22Rv1 (cell line): ENCODE data around the gene GALNT1.

Experiments used
- CTCF ChIP-seq: fragments of 450-650 bp; IDR thresholded peaks from 2 replicates; pipeline ENCODE4 v1.5.1; 2017; ENCODE audit warnings: mild to moderate bottlenecking
- ZFX ChIP-seq: fragments of 450-650 bp; IDR thresholded peaks from 2 replicates; pipeline ENCODE4 v1.6.1; 2017; ENCODE audit warnings: antibody characterized with exemption, borderline replicate concordance

- TF ChIP-seq CTCF (no peak), ZFX (no peak)
Measured at GRCh38 chr18:35732636-35733035, 151.1 kb downstream of the GALNT1 start.
